ENCODE measurements around the gene DNAJC3. TPM values are rescaled to one million over a fixed set of nuclear protein-coding genes. Genes with fewer than 3 reads are reported as not detected.
A peak's percentile ranks its signal among the peaks of the same experiment; 100 is the strongest.

The DNAJC3 gene
- total and polyA plus RNA-seq, 4 donors, result 19.4 to 51.7 (median 30.8) TPM

- peaks cover 17% of the 10 kb centered on the region for H3K4me1 ChIP-seq (ENCODE audit: control insufficient read depth, insufficient read depth, low read length)
- H3K4me3 ChIP-seq (ENCODE audit: low read depth, low read length), result peak overlapping the region; percentile 80
- WGBS (ENCODE audit: insufficient coverage), result 19% methylated on average over 2 of the region's 3 CpGs
- H3K36me3 ChIP-seq (ENCODE audit: control insufficient read depth, insufficient read depth, low read length), result peaks cover 9% of the 10 kb centered on the region
- H3K27ac ChIP-seq (ENCODE audit: low read depth, low read length), result peak overlapping the region; percentile 90
- H3K27me3 ChIP-seq (ENCODE audit: control insufficient read depth, insufficient read depth, low read length), result no peaks in the 10 kb centered on the region
- peak in 2 of 6 donors; percentile 2 to 14 for DNase-seq (ENCODE audit: low read depth in 4 of 6, low spot score in 6 of 6)
- H3K9me3 ChIP-seq (ENCODE audit: control insufficient read depth, insufficient read depth, low read length), result no peaks in the 10 kb centered on the region
Observed at GRCh38 chr13:95642999-95643398, 33.9 kb upstream of the DNAJC3 start.

GRCh38 chr13:95643571-95643935 lies 33.4 kb upstream of the DNAJC3 start:
- peak in 2 of 6 donors; percentile 70 to 72 for DNase-seq (ENCODE audit: low read depth in 4 of 6, low spot score in 6 of 6)
- H3K27ac ChIP-seq (ENCODE audit: low read depth, low read length), result peak overlapping the region; percentile 90

GRCh38 chr13:95643936-95644598 lies 32.9 kb upstream of the DNAJC3 start:
- Histone ChIP-seq H3K27me3 (ENCODE audit: control insufficient read depth, insufficient read depth, low read length) (no peaks in the 10 kb centered on the region), H3K4me1 (ENCODE audit: control insufficient read depth, insufficient read depth, low read length) (peaks cover 17% of the 10 kb centered on the region), H3K9me3 (ENCODE audit: control insufficient read depth, insufficient read depth, low read length) (no peaks in the 10 kb centered on the region), H3K36me3 (ENCODE audit: control insufficient read depth, insufficient read depth, low read length) (peaks cover 9% of the 10 kb centered on the region), H3K4me3 (ENCODE audit: low read depth, low read length) (peak overlapping the region; percentile 80), H3K27ac (ENCODE audit: low read depth, low read length) (peak overlapping the region; percentile 90)
- WGBS (ENCODE audit: insufficient coverage), result 0% methylated on average over 61 of the region's 62 CpGs
- peak in 4 of 6 donors; percentile 40 to 80 (median 61) for DNase-seq (ENCODE audit: low read depth in 4 of 6, low spot score in 6 of 6)

More at GRCh38 chr13:95643571-95643935, 33.4 kb upstream of the DNAJC3 start:
- 0% methylated on average over 16 of the region's 16 CpGs for WGBS (ENCODE audit: insufficient coverage)
- no peaks in the 10 kb centered on the region for H3K27me3 ChIP-seq (ENCODE audit: control insufficient read depth, insufficient read depth, low read length)
- peaks cover 17% of the 10 kb centered on the region for H3K4me1 ChIP-seq (ENCODE audit: control insufficient read depth, insufficient read depth, low read length)
- peak overlapping the region; percentile 80 for H3K4me3 ChIP-seq (ENCODE audit: low read depth, low read length)
- no peaks in the 10 kb centered on the region for H3K9me3 ChIP-seq (ENCODE audit: control insufficient read depth, insufficient read depth, low read length)
- peaks cover 9% of the 10 kb centered on the region for H3K36me3 ChIP-seq (ENCODE audit: control insufficient read depth, insufficient read depth, low read length)

GRCh38 chr13:95644601-95645052 lies 32.3 kb upstream of the DNAJC3 start, which contains the start of gene DZIP1:
Gene DZIP1, minus strand, starts transcription at chr13:95644706. Its CDS starts 2,677 bp downstream, at chr13:95642029.
- Histone ChIP-seq H3K27ac (ENCODE audit: low read depth, low read length) (peak within 1 kb of the TSS; percentile 90), H3K4me1 (ENCODE audit: control insufficient read depth, insufficient read depth, low read length) (peaks cover 17% of the 10 kb centered on the region), H3K4me3 (ENCODE audit: low read depth, low read length) (peak within 1 kb of the TSS; percentile 80), H3K36me3 (ENCODE audit: control insufficient read depth, insufficient read depth, low read length) (peaks cover 9% of the 10 kb centered on the region), H3K27me3 (ENCODE audit: control insufficient read depth, insufficient read depth, low read length) (no peaks in the 10 kb centered on the region), H3K9me3 (ENCODE audit: control insufficient read depth, insufficient read depth, low read length) (no peaks in the 10 kb centered on the region)
- peak; percentile 71 to 96 (median 83) for DNase-seq (ENCODE audit: low read depth in 4 of 6, low spot score in 6 of 6)
- under 1% methylated on average over 28 of the region's 30 CpGs for WGBS (ENCODE audit: insufficient coverage)

- Histone ChIP-seq H3K36me3 (ENCODE audit: control insufficient read depth, insufficient read depth, low read length) (no peaks in the 10 kb centered on the region), H3K4me1 (ENCODE audit: control insufficient read depth, insufficient read depth, low read length) (peaks cover 6% of the 10 kb centered on the region), H3K27ac (ENCODE audit: low read depth, low read length) (no peak overlapping the region), H3K27me3 (ENCODE audit: control insufficient read depth, insufficient read depth, low read length) (no peaks in the 10 kb centered on the region), H3K9me3 (ENCODE audit: control insufficient read depth, insufficient read depth, low read length) (no peaks in the 10 kb centered on the region), H3K4me3 (ENCODE audit: low read depth, low read length) (no peak overlapping the region)
- DNase-seq (ENCODE audit: low read depth in 4 of 6, low spot score in 6 of 6), result peak in 1 of 6 donors; percentile 25
- WGBS (ENCODE audit: insufficient coverage), result 77% methylated on average over 4 of the region's 6 CpGs
Observed at GRCh38 chr13:95647321-95647720, 29.6 kb upstream of the DNAJC3 start.

GRCh38 chr13:95650696-95651095 lies 26.2 kb upstream of the DNAJC3 start:
- Histone ChIP-seq H3K36me3 (ENCODE audit: control insufficient read depth, insufficient read depth, low read length) (no peaks in the 10 kb centered on the region), H3K4me3 (ENCODE audit: low read depth, low read length) (no peak overlapping the region), H3K27ac (ENCODE audit: low read depth, low read length) (no peak overlapping the region), H3K27me3 (ENCODE audit: control insufficient read depth, insufficient read depth, low read length) (no peaks in the 10 kb centered on the region), H3K4me1 (ENCODE audit: control insufficient read depth, insufficient read depth, low read length) (no peaks in the 10 kb centered on the region), H3K9me3 (ENCODE audit: control insufficient read depth, insufficient read depth, low read length) (no peaks in the 10 kb centered on the region)
- no peak for DNase-seq (ENCODE audit: low read depth in 4 of 6, low spot score in 6 of 6)
- WGBS (ENCODE audit: insufficient coverage), result no CpG with 5 or more reads among the region's 5 CpGs

GRCh38 chr13:95652244-95652764 lies 24.6 kb upstream of the DNAJC3 start:
- H3K4me1 ChIP-seq (ENCODE audit: control insufficient read depth, insufficient read depth, low read length), result no peaks in the 10 kb centered on the region
- no peak overlapping the region for H3K27ac ChIP-seq (ENCODE audit: low read depth, low read length)
- no peaks in the 10 kb centered on the region for H3K9me3 ChIP-seq (ENCODE audit: control insufficient read depth, insufficient read depth, low read length)
- DNase-seq (ENCODE audit: low read depth in 4 of 6, low spot score in 6 of 6), result no peak
- H3K36me3 ChIP-seq (ENCODE audit: control insufficient read depth, insufficient read depth, low read length), result no peaks in the 10 kb centered on the region
- WGBS (ENCODE audit: insufficient coverage), result no CpG with 5 or more reads among the region's 1 CpG
- H3K4me3 ChIP-seq (ENCODE audit: low read depth, low read length), result no peak overlapping the region
- H3K27me3 ChIP-seq (ENCODE audit: control insufficient read depth, insufficient read depth, low read length), result no peaks in the 10 kb centered on the region

GRCh38 chr13:95652821-95653220 lies 24.1 kb upstream of the DNAJC3 start:
- H3K4me1 ChIP-seq (ENCODE audit: control insufficient read depth, insufficient read depth, low read length), result no peaks in the 10 kb centered on the region
- no peak overlapping the region for H3K27ac ChIP-seq (ENCODE audit: low read depth, low read length)
- H3K4me3 ChIP-seq (ENCODE audit: low read depth, low read length), result no peak overlapping the region
- H3K36me3 ChIP-seq (ENCODE audit: control insufficient read depth, insufficient read depth, low read length), result no peaks in the 10 kb centered on the region
- 57% methylated on average over 2 of the region's 3 CpGs for WGBS (ENCODE audit: insufficient coverage)
- no peaks in the 10 kb centered on the region for H3K9me3 ChIP-seq (ENCODE audit: control insufficient read depth, insufficient read depth, low read length)
- no peak for DNase-seq (ENCODE audit: low read depth in 4 of 6, low spot score in 6 of 6)
- H3K27me3 ChIP-seq (ENCODE audit: control insufficient read depth, insufficient read depth, low read length), result no peaks in the 10 kb centered on the region

- Histone ChIP-seq H3K4me3 (ENCODE audit: low read depth, low read length) (no peak overlapping the region), H3K27me3 (ENCODE audit: control insufficient read depth, insufficient read depth, low read length) (no peaks in the 10 kb centered on the region), H3K36me3 (ENCODE audit: control insufficient read depth, insufficient read depth, low read length) (no peaks in the 10 kb centered on the region), H3K9me3 (ENCODE audit: control insufficient read depth, insufficient read depth, low read length) (no peaks in the 10 kb centered on the region), H3K27ac (ENCODE audit: low read depth, low read length) (no peak overlapping the region), H3K4me1 (ENCODE audit: control insufficient read depth, insufficient read depth, low read length) (no peaks in the 10 kb centered on the region)
- WGBS (ENCODE audit: insufficient coverage), result 78% methylated on average over 1 of the region's 3 CpGs
- DNase-seq (ENCODE audit: low read depth in 4 of 6, low spot score in 6 of 6), result no peak
Observed at GRCh38 chr13:95656386-95657015, 20.4 kb upstream of the DNAJC3 start.
